Kidney epithelial cell (primary cell): ENCODE data around the gene MCRIP1. TPM values are rescaled to one million over a fixed set of nuclear protein-coding genes. Genes with fewer than 3 reads are reported as not detected.

Experiments
- DNase-seq: peaks from one replicate; pipeline ENCODE4 v3.0.0-alpha.2; 2010; ENCODE audit warnings: low read depth
- H3K27me3 ChIP-seq: 2 replicates; pipeline ENCODE4 v1.6.0; 2011; ENCODE audit warnings: low read length; ENCODE audit not compliant: control insufficient read depth, insufficient read depth
- H3K36me3 ChIP-seq: 2 replicates; pipeline ENCODE4 v1.5.1; 2011; ENCODE audit warnings: low read length; ENCODE audit not compliant: control insufficient read depth, insufficient read depth
- H3K4me3 ChIP-seq: 2 replicates; pipeline ENCODE4 v1.5.1; 2011; ENCODE audit warnings: low read depth, mild to moderate bottlenecking, control low read depth, low read length
- CTCF ChIP-seq: IDR thresholded peaks from 2 replicates; pipeline ENCODE4 v1.5.1; 2011; ENCODE audit warnings: mild to moderate bottlenecking, moderate library complexity, low read length, control low read depth, inconsistent platforms; ENCODE audit not compliant: insufficient read depth, poor library complexity, severe bottlenecking
- total RNA-seq: library from RNA; depleted of rRNA; stranded (reverse); fragments of >200 nt; gene quantifications from 2 replicates; pipeline ENCODE4 v1.2.3, GENCODE V29; 2015

Gene MCRIP1
- total RNA-seq, 1 donor from 2014 or later: 131 TPM

- no peak for DNase-seq
- Histone ChIP-seq H3K4me3 (no peak overlapping the region), H3K36me3 (no peaks in the 10 kb centered on the region), H3K27me3 (peaks cover 85% of the 10 kb centered on the region)
- no peak for TF ChIP-seq CTCF
Measured at GRCh38 chr17:81807210-81807719, 25.8 kb downstream of the MCRIP1 start.

- no peak for TF ChIP-seq CTCF
- no peak overlapping the region for H3K4me3 ChIP-seq
- H3K27me3 ChIP-seq: peaks cover 89% of the 10 kb centered on the region
- no peaks in the 10 kb centered on the region for H3K36me3 ChIP-seq
- DNase-seq: no peak
Measured at GRCh38 chr17:81806461-81807209, 26.5 kb downstream of the MCRIP1 start.

- Histone ChIP-seq H3K36me3 (no peaks in the 10 kb centered on the region), H3K27me3 (peaks cover 93% of the 10 kb centered on the region), H3K4me3 (no peak overlapping the region)
- no peak for DNase-seq
- TF ChIP-seq CTCF: no peak
Measured at GRCh38 chr17:81805707-81806460, 27.2 kb downstream of the MCRIP1 start.

GRCh38 chr17:81804559-81805399 is 28.3 kb downstream of the MCRIP1 start:
- Histone ChIP-seq H3K27me3 (peaks cover 85% of the 10 kb centered on the region), H3K36me3 (no peaks in the 10 kb centered on the region), H3K4me3 (no peak overlapping the region)
- TF ChIP-seq CTCF: no peak
- no peak for DNase-seq

GRCh38 chr17:81803728-81804558 is 29.1 kb downstream of the MCRIP1 start, which contains the start of gene GCGR:
Gene GCGR, plus strand, starts transcription at chr17:81804150. Its CDS starts 4,869 bp downstream, at chr17:81809019.
- H3K36me3 ChIP-seq: no peaks in the 10 kb centered on the region
- H3K27me3 ChIP-seq: peaks cover 77% of the 10 kb centered on the region
- no peak within 1 kb of the TSS for H3K4me3 ChIP-seq
- no peak for DNase-seq
- no peak for TF ChIP-seq CTCF
